Heart right ventricle (tissue), 16 donors: ENCODE measurements around the gene OR8D1. TPM values are rescaled to one million over a fixed set of nuclear protein-coding genes. Genes with fewer than 3 reads are reported as not detected.

Source experiments
- ATAC-seq, 8 donors: fragments of 200-7000 bp; cut with Tn5 transposase; one replicate each; pipeline ENCODE4 v1.9.1; 2020; ENCODE audit warnings: mild to moderate bottlenecking in 8 of 8, moderate library complexity in 8 of 8, moderate number of reproducible peaks in 1 of 8
- DNase-seq, 2 donors: peaks; one replicate each; pipeline ENCODE4 v3.0.0-alpha.2; 2020
- H3K27ac ChIP-seq, 10 donors: fragments of 200-600 bp; sonication (generic) in 2 of 10; one replicate each; pipeline versions ENCODE4 v1.5.0 to v1.8.0; 2020 to 2022; ENCODE audit warnings: mild to moderate bottlenecking in 3 of 10
- H3K27me3 ChIP-seq, 7 donors: fragments of 200-600 bp; one replicate each; pipeline ENCODE4 v1.8.0; 2021 to 2022; ENCODE audit warnings: mild to moderate bottlenecking in 2 of 7
- H3K36me3 ChIP-seq, 9 donors: fragments of 200-600 bp; sonication (generic) in 1 of 9; one replicate each; pipeline versions ENCODE4 v1.5.0 to v1.8.0; 2020 to 2022; ENCODE audit warnings: mild to moderate bottlenecking in 2 of 9
- H3K4me1 ChIP-seq, 9 donors: fragments of 200-600 bp; sonication (generic) in 1 of 9; one replicate each; pipeline versions ENCODE4 v1.5.0 to v1.8.0; 2020 to 2022; ENCODE audit warnings: mild to moderate bottlenecking in 4 of 9
- H3K4me3 ChIP-seq, 10 donors: fragments of 200-600 bp; sonication (generic) in 2 of 10; one replicate each; pipeline versions ENCODE4 v1.5.0 to v1.8.0; 2020 to 2022; ENCODE audit warnings: mild to moderate bottlenecking in 7 of 10, moderate library complexity in 2 of 10
- H3K9me3 ChIP-seq, 11 donors: fragments of 200-600 bp in 10 of 11; sonication (generic) in 2 of 11; one replicate each; pipeline versions ENCODE4 v1.5.0 to v1.8.0; 2013 to 2022; ENCODE audit warnings: mild to moderate bottlenecking in 2 of 11, control low read depth in 1 of 11, moderate library complexity in 1 of 11
- WGBS, 2 donors: extraction: QIAGEN DNeasy Blood & Tissue Kit; methylation state at CpG; one replicate each; pipeline ENCODE4 v1.1.7; 2013; ENCODE audit warnings: inconsistent platforms in 1 of 2; 5-methylcytosine and 5-hydroxymethylcytosine counted together
- intact Hi-C, 10 donors: fragments of 100-400 bp; cut with DNase I; formaldehyde crosslinking; loops; one replicate each; pipeline versions ENCODE4 v1.11.1 to v1.14.2; 2022
- polyA plus RNA-seq, 2 donors: library from polyadenylated mRNA; stranded (reverse); fragments of 200-250 nt; gene quantifications; one replicate each; pipeline ENCODE4 v1.2.3, GENCODE V29; 2013
- total RNA-seq, 10 donors: library from RNA; stranded (reverse); fragmentation: NEBNext Ultra II Directional in 3 of 10; extraction: Animal tissue kit (Norgen Biotek cat#: 25700) in 3 of 10; gene quantifications; one replicate each; pipeline versions ENCODE4 v1.2.1 to v1.2.4, GENCODE V29; 2021 to 2023
- TF ChIP-seq, protein P1 (sequence below), 9 donors: fragments of 200-600 bp; sonication (generic) in 2 of 9; IDR thresholded peaks; one replicate each; pipeline versions ENCODE4 v1.5.0 to v1.8.0; 2021 to 2022; ENCODE audit warnings: antibody characterized with exemption in 9 of 9, mild to moderate bottlenecking in 5 of 9, moderate library complexity in 1 of 9
- donor health status: Arrhythmogenic right ventricular cardiomyopathy.
- donor health status: ischemic (EF 13 %, LVEDD 7.1; RV severe dilation, severe dysfunction).
- donor health status: healthy with polysubstance abuse.
- donor health status: DM: no; HTN: yes; CAD: no.
- donor health status: DM: no; HTN: no; CAD: no.
- donor health status: ischemic (EF 25% LVEDD 6.9; RV normal size, moderate dysfunction).
- donor health status: ischemic (EF 25% LVEDD 5.7; RV mildly dilated, moderate dysfunction).
- donor health status: healthy.
- donor health status: DM: yes; HTN: yes; CAD: no.
- donor health status: Ischemic cardiomyopathy.
- donor health status: ischemic (EF 35%, LVEDD 5.7; RV mildly dilated, moderate dysfunction).
- donor health status: nonischemic (EF 11% LVEDD 7.7; RV severe dilation, severe dysfunction).
- donor health status: DM: yes; HTN: yes; CAD: no.
- donor health status: PGD.
- donor health status: ischemic (EF 29% LVEDD 5.4; RV normal size, mild dysfunction).
- donor health status: nonischemic (EF 23%, LVEDD 6.1; RV moderate dilation, normal function).

OR8D1 gene
- total and polyA plus RNA-seq, 12 donors: not detected

DNA sequence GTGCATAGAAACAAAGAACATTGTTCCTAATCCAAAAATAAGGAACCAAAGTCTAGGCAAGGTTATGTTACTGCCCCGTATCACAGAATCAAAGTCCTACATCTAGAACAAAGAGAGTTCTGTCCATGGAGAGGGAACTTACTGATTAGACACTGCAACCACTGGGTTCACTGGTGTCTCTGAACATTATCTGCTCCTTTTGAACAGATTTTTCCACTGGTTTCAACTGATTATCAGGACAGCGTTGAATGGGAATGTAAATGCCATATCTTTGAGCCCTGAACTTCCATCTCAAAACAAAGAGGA is 26.3 kb upstream of the OR8D1 start:
- Histone ChIP-seq H3K36me3 (no peaks in the 10 kb centered on the region), H3K9me3 (no peaks in the 10 kb centered on the region), H3K27me3 (no peaks in the 10 kb centered on the region), H3K27ac (peak overlapping the region in 1 of 10 donors; percentile 32), H3K4me1 (no peaks in the 10 kb centered on the region), H3K4me3 (no peak overlapping the region)
- WGBS, 2 donors: 58 to 60% methylated on average over 2 of the region's 2 CpGs
- intact Hi-C loops: no loop called here
- DNase-seq: no peak
- no peak for ATAC-seq
- TF ChIP-seq, protein P1, sequence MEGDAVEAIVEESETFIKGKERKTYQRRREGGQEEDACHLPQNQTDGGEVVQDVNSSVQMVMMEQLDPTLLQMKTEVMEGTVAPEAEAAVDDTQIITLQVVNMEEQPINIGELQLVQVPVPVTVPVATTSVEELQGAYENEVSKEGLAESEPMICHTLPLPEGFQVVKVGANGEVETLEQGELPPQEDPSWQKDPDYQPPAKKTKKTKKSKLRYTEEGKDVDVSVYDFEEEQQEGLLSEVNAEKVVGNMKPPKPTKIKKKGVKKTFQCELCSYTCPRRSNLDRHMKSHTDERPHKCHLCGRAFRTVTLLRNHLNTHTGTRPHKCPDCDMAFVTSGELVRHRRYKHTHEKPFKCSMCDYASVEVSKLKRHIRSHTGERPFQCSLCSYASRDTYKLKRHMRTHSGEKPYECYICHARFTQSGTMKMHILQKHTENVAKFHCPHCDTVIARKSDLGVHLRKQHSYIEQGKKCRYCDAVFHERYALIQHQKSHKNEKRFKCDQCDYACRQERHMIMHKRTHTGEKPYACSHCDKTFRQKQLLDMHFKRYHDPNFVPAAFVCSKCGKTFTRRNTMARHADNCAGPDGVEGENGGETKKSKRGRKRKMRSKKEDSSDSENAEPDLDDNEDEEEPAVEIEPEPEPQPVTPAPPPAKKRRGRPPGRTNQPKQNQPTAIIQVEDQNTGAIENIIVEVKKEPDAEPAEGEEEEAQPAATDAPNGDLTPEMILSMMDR (IDR thresholded peaks at IDR 0.05): no peak

DNA sequence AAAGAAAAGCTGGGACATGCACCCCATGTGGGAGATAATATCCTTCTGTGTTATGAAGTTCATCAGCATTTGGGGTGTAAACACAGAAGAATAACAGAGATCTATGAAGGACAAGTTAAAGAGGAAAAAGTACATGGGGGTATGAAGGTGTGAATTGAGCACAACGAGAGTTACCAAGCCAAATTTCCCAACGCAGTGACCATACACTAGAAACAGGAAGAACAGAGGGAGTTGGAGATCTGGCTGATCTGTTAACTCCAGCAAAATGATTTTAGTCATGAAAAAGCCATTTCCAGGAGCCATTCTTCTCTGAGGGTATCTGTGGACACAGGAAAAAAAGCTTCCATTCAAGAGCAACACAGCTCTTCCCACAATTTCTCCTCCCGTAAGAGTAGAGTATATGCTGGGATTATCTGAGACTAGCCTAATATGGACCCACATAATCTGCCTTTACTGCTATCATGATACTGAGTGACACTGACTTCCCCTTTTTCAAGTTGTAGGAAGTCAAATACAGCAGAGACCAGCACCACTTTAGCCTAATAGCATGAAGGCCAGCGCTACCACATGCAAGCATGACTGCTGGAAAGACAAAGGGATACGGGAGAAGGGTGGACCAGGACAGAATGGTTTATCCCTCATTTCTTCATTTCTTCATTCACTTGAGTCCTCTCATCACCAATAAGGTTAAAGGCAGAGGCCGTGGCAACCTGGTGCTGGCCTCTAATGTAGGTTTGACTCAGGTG is 25.8 kb upstream of the OR8D1 start:
- no peak for ATAC-seq
- no peak for DNase-seq
- Histone ChIP-seq H3K4me3 (no peak overlapping the region), H3K4me1 (no peaks in the 10 kb centered on the region), H3K27me3 (no peaks in the 10 kb centered on the region), H3K27ac (peak overlapping the region in 1 of 10 donors; percentile 32), H3K36me3 (no peaks in the 10 kb centered on the region), H3K9me3 (no peaks in the 10 kb centered on the region)
- TF ChIP-seq, protein P1 (IDR thresholded peaks at IDR 0.05): no peak
- intact Hi-C loops: no loop called here
- 77 to 86% methylated on average over 6 of the region's 6 CpGs for WGBS, 2 donors

DNA sequence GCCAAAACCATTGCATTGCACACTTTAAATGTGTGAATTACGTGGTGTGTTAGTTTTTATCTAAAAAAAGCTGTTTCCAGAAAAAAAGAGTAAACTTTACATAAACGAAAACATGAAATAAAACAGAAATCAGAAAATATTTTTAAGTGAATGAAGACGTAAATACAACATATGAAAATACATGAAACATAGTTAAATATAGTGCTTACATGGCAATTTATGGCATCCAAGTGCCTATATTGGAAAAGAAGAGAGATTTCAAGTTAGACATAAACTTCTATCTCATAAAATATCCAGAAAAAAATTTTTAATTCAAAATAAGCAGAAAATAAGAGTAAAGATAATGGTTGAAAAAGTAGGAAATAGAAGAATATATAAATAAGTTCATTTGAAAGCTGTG is 18.1 kb upstream of the OR8D1 start:
- 73 to 74% methylated on average over 3 of the region's 3 CpGs for WGBS, 2 donors
- DNase-seq: no peak
- no peak for ATAC-seq
- H3K4me1 ChIP-seq: peaks cover 0 to 17% (median 0%) of the 10 kb centered on the region in 9 donors
- intact Hi-C loops: no loop called here
- peaks cover 0 to 6% (median 0%) of the 10 kb centered on the region in 7 donors for H3K27me3 ChIP-seq
- H3K4me3 ChIP-seq: no peak overlapping the region
- no peak overlapping the region for H3K27ac ChIP-seq
- H3K9me3 ChIP-seq: no peaks in the 10 kb centered on the region
- TF ChIP-seq, protein P1 (IDR thresholded peaks at IDR 0.05): no peak
- H3K36me3 ChIP-seq: no peaks in the 10 kb centered on the region

DNA sequence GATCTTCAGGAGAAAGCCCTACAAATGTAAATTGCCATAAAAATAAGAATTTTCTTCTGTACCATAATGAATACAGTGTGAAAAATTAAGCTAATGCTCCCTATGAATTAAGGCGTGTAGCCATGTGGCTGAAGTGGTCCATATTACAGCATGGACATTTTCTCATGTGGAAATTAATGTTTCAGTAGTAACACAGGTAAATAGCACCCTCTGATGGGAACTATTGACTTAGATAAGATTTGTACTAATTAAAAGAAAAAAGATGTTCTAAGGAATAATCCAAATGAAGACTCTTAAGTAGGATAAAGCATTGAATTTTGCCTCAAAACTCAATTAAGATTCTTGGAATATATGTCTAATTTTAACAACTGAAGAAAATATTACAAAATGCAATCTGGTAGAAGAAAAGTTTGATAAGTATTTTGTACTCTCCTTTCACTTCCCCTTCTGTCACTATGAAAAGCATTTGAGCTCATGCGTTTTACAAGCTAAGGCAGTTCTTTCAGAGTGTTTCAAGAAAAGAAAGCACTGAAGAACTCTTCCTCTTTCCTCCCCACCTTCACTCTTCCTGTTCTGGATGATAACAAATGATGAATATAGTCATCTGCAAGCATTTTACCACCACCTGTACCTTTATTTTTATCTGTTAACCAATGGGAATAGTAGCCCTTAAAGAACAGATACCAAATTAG is 16.2 kb upstream of the OR8D1 start:
- intact Hi-C loops: no loop called here
- no peaks in the 10 kb centered on the region for H3K9me3 ChIP-seq
- H3K4me1 ChIP-seq: peaks cover 0 to 17% (median 0%) of the 10 kb centered on the region in 9 donors
- no peaks in the 10 kb centered on the region for H3K36me3 ChIP-seq
- ATAC-seq: no peak
- H3K27ac ChIP-seq: peak overlapping the region in 1 of 10 donors; percentile 20
- no peak for DNase-seq
- peaks cover 0 to 6% (median 0%) of the 10 kb centered on the region in 7 donors for H3K27me3 ChIP-seq
- H3K4me3 ChIP-seq: no peak overlapping the region
- TF ChIP-seq, protein P1 (IDR thresholded peaks at IDR 0.05): no peak
- 56 to 67% methylated on average over 2 of the region's 2 CpGs for WGBS, 2 donors
